Myometrial cell (primary cell): ENCODE measurements around the gene PCDHA9. TPM values are rescaled to one million over a fixed set of nuclear protein-coding genes. Genes with fewer than 3 reads are reported as not detected.

Experiments used
- total RNA-seq: library from RNA; depleted of rRNA; stranded (reverse); fragments of >200 nt; gene quantifications from 2 replicates; pipeline ENCODE4 v1.2.3, GENCODE V29; 2015

Gene PCDHA9
- total RNA-seq: not detected in 2 replicates

GRCh38 chr5:140848139-140849102 is at the start of gene PCDHA9:
PCDHA9 (plus strand) TSS chr5:140848382; CDS start chr5:140848496, 114 bp downstream.

DNA sequence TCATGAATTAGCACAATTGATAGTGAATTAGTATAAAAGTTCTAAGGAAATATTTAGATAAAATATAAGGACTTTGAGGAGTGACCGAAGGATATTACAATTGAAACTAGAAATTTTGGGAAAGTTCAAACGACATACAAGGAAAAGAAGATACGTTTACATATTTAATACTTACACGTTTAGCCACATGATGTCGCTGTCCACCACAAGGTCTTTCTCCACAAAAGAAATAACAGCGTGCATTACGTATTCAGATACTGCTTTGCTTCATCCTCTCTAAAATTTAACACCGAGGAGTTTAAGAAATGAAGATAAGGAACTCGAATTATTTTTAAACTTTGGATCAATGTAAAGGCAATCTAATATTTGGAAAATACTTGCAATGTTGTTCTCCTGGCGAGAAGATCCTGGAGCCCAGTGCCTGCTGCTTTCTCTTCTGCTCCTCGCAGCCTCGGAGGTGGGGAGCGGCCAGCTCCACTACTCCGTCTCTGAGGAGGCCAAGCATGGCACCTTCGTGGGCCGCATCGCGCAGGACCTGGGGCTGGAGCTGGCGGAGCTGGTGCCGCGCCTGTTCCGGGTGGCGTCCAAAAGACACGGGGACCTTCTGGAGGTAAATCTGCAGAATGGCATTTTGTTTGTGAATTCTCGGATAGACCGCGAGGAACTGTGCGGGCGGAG is 47.2 kb upstream of the PCDHA9 start, which contains the start of gene PCDHA3:
PCDHA3 (plus strand) TSS at position 242 of the 678 bp plus-strand sequence.

GRCh38 chr5:140806834-140807775 is 41.1 kb upstream of the PCDHA9 start, which contains the start of gene PCDHA4:
PCDHA4 (plus strand) TSS chr5:140807068.

GRCh38 chr5:140821375-140822280 is 26.6 kb upstream of the PCDHA9 start, which contains the start of gene PCDHA5:
PCDHA5 (plus strand) TSS chr5:140821613.

DNA sequence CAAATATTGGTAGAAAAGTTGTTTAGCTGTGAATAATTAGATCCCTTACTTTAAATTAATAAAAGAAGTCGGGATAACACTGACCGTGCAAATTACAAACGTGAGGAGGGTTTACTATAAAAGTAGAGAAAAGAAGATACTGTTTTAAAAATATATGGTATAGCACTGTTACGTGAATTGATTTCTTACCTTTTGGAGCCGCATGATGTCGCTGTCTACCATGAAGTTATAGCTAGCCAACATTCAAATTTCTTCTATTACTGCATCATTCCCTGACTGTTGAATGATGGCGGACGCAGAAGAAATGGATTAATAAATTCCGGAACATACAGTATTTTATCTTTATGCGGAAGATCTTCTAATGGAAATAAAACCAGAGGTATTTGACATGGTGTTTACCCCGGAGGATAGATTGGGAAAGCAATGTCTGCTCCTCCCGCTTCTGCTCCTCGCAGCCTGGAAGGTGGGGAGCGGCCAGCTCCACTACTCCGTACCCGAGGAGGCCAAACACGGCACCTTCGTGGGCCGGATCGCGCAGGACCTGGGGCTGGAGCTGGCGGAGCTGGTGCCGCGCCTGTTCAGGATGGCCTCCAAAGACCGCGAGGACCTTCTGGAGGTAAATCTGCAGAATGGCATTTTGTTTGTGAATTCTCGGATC is 20.3 kb upstream of the PCDHA9 start, which contains the start of gene PCDHA6:
PCDHA6 (plus strand) TSS at position 257 of the 658 bp plus-strand sequence; CDS start at position 389, 132 bp downstream.

GRCh38 chr5:140833993-140834392 is 14.2 kb upstream of the PCDHA9 start, which contains the start of gene PCDHA7:
PCDHA7 (plus strand) TSS chr5:140834269; CDS start chr5:140834384, 115 bp downstream.

GRCh38 chr5:140840978-140841962 is 6.9 kb upstream of the PCDHA9 start, which contains the start of gene PCDHA8:
PCDHA8 (plus strand) TSS chr5:140841187; CDS start chr5:140841322, 135 bp downstream.

DNA sequence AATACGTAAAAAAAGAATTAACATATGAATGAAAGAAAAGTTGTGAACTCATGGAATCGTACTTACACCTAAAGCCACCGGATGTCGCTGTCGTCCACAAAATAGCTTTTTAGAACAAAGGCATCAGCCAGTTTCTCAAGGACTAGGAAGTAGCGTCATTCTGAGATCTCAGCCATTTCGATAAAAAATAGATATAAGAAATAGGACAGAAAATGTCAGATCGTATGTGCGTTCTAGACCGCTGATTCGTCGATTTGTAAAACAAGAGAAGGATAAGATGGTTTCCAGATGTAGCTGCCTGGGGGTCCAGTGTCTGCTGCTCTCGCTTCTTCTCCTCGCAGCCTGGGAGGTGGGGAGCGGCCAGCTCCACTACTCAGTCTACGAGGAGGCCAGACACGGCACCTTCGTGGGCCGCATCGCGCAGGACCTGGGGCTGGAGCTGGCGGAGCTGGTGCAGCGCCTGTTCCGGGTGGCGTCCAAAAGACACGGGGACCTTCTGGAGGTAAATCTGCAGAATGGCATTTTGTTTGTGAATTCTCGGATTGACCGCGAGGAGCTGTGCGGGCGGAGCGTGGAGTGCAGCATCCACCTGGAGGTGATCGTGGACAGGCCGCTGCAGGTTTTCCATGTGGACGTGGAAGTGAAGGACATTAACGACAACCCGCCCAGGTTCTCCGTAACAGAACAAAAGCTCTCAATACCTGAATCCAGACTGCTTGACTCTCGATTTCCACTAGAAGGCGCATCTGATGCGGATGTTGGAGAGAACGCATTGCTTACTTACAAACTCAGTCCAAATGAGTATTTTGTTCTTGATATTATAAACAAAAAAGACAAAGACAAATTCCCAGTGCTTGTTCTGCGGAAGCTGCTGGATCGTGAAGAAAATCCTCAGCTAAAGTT is 7.8 kb downstream of the PCDHA9 start, which contains the start of gene PCDHA10:
PCDHA10 (plus strand) TSS at position 126 of the 903 bp plus-strand sequence; CDS start at position 278, 152 bp downstream.

DNA sequence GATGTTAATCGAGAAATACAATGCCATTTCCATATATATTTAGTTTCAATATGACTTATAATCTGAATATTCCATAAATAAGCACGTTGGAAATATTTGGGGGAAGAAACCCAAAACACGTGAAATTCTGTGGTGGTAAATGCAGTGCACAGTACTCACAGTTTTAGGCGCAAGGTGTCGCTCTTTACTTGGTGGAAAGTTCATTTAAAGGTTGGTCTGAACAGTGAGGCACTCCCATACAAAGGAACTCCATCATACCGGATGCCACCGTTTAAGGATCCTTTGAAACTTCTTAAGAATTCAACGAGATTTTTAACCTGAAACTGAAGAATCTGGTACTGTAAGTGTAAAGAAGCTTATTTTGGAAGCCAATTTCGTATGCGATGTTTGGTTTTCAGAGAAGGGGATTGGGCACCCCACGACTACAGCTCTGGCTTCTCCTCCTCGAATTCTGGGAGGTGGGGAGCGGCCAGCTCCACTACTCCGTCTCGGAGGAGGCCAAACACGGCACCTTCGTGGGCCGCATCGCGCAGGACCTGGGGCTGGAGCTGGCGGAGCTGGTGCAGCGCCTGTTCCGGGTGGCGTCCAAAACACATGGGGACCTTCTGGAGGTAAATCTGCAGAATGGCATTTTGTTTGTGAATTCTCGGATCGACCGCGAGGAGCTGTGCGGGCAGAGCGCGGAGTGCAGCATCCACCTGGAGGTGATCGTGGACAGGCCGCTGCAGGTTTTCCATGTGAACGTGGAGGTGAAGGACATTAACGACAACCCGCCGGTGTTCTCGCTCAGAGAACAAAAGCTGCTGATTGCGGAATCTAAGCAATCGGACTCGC is 20.8 kb downstream of the PCDHA9 start, which contains the start of gene PCDHA11:
PCDHA11 (plus strand) TSS at position 237 of the 834 bp plus-strand sequence; CDS start at position 384, 147 bp downstream.

DNA sequence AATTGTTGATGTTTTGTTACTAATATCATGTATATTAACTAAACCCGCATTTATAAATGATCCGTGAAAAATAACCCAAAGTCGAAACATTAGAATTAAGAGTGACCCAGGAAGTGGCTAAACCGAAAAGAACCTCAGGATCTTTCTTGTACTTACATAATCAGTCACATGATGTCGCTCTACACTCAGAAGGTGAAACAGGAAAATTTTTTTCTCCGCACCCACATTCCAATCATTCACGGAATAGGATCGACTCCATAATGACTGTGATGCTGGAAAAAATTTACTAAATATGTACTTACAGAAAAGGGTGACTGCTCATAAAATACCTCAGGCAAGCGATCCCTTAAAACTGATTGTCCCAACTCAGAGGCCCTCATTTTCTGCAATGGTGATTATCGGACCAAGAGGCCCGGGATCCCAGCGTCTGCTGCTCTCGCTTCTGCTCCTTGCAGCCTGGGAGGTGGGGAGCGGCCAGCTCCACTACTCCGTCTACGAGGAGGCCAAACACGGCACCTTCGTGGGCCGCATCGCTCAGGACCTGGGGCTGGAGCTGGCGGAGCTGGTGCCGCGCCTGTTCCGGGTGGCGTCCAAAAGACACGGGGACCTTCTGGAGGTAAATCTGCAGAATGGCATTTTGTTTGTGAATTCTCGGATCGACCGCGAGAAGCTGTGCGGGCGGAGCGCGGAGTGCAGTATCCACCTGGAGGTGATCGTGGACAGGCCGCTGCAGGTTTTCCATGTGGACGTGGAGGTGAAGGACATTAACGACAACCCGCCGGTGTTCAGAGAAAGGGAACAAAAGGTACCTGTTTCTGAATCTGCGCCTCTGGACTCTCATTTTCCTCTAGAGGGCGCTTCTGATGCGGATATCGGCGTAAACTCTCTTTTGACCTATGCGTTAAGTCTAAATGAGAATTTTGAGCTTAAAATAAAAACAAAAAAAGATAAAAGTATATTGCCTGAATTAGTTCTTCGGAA is 27.2 kb downstream of the PCDHA9 start, which contains the start of gene PCDHA12:
PCDHA12 (plus strand) TSS at position 224 of the 981 bp plus-strand sequence; CDS start at position 389, 165 bp downstream.

GRCh38 chr5:140881889-140882590 is 33.9 kb downstream of the PCDHA9 start, which contains the start of gene PCDHA13:
PCDHA13 (plus strand) TSS chr5:140882124; CDS start chr5:140882269, 145 bp downstream.

